BE2C (cell line): Measurements from ENCODE around the gene THBS2.

Source experiments
- DNase-seq: peaks from one replicate; pipeline ENCODE4 v3.0.0-alpha.2; 2020
- H3K27me3 ChIP-seq: fragments of 250-450 bp; sonication (Bioruptor Pico); 2 replicates; pipeline ENCODE4 v1.5.1; 2020; ENCODE audit warnings: mild to moderate bottlenecking
- H3K36me3 ChIP-seq: fragments of 250-450 bp; sonication (Bioruptor Pico); 2 replicates; pipeline ENCODE4 v1.5.1; 2020; ENCODE audit warnings: mild to moderate bottlenecking
- H3K4me1 ChIP-seq: fragments of 250-450 bp; sonication (Bioruptor Pico); 2 replicates; pipeline ENCODE4 v1.5.1; 2020
- H3K4me3 ChIP-seq: 2 replicates; pipeline ENCODE4 v1.5.1; 2011; ENCODE audit warnings: low read depth, low read length
- H3K9me3 ChIP-seq: fragments of 250-450 bp; sonication (Bioruptor Pico); 2 replicates; pipeline ENCODE4 v1.5.1; 2020
- CTCF ChIP-seq: IDR thresholded peaks from 2 replicates; pipeline ENCODE4 v1.5.1; 2012; ENCODE audit warnings: mild to moderate bottlenecking, low read depth, low read length

The THBS2 gene

DNA sequence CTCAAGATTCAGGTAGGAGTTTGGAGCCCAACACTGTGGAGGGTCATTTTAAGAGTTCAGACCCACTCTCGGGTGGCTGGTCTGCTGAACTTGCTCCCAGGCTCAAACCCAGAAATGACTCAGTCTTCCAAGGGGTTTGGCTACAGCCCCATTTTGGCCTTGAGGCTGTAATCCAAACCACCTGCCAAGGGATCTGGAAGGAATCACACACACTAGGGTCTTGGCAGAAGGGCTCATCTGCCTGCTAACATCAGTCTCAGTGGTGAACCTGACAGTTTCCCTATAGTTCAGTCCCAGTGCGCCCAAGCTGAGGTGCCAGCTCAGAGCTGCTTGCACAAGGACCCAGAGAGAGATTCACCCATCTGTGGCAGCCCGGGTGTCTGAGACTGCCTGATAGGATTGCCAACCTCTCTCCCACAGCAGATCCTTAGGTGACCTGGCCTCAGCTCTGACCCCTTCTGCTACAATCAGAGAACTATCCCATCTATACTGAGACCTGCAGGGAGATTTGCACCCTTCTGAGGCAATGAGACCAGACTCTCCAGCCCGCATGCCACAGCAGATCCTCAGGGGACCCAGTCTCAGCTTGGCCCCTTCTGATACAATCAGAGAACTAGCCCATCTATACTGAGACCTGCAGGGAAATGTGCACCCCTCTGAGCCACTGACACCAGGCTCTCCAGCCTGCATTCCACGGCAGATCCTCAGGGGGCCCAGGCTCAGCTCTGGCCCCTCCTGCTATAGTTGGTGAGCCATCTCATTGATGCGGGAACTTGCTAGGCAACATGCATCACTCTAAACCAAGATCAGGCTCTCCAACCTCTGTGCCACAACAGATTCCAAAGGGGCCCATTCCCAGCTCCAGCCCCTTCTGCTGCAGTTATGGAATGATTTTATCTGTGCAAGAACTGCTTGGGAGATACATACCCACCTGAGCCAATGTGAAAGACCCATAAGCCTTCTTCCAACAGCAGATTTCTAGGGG, 48.2 kb downstream of the THBS2 start:
- DNase-seq, result no peak
- Histone ChIP-seq H3K27me3 (no peaks in the 10 kb centered on the region), H3K36me3 (no peaks in the 10 kb centered on the region), H3K4me1 (no peaks in the 10 kb centered on the region), H3K4me3 (no peak overlapping the region), H3K9me3 (no peaks in the 10 kb centered on the region)
- TF ChIP-seq CTCF, result no peak

- H3K27me3 ChIP-seq, result no peaks in the 10 kb centered on the region
- H3K9me3 ChIP-seq, result no peaks in the 10 kb centered on the region
- DNase-seq, result no peak
- H3K36me3 ChIP-seq, result no peaks in the 10 kb centered on the region
- H3K4me3 ChIP-seq, result no peak overlapping the region
- no peak for TF ChIP-seq CTCF
- no peaks in the 10 kb centered on the region for H3K4me1 ChIP-seq
These were observed 49.5 kb downstream of the THBS2 start for GRCh38 chr6:169204167-169204566.

DNA sequence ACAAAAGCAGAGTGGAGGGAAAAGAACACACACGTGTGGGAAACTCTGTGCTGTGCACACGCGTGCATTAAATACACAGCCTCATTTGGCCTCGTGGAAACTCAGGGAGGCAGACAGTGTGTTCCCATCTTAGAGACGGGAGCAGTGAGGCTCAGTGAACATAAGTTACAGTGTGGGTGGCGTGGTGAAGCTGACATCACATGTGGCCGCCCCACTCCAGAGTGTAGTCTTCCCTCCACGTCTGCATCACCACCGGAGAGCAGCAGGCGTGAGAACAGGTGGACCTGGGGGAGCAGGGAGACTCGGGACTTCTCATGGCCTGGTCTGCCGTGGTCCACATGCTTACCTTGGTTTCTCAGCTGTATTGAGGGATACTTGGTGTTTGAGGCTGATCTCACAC, 51.7 kb downstream of the THBS2 start:
- no peaks in the 10 kb centered on the region for H3K27me3 ChIP-seq
- H3K9me3 ChIP-seq, result no peaks in the 10 kb centered on the region
- no peak overlapping the region for H3K4me3 ChIP-seq
- TF ChIP-seq CTCF, result no peak
- no peaks in the 10 kb centered on the region for H3K36me3 ChIP-seq
- no peaks in the 10 kb centered on the region for H3K4me1 ChIP-seq
- DNase-seq, result no peak

GRCh38 chr6:169200893-169201514, 52.6 kb downstream of the THBS2 start:
- no peaks in the 10 kb centered on the region for H3K9me3 ChIP-seq
- H3K4me3 ChIP-seq, result no peak overlapping the region
- no peaks in the 10 kb centered on the region for H3K4me1 ChIP-seq
- no peaks in the 10 kb centered on the region for H3K27me3 ChIP-seq
- H3K36me3 ChIP-seq, result no peaks in the 10 kb centered on the region
- no peak for TF ChIP-seq CTCF
- DNase-seq, result no peak

DNA sequence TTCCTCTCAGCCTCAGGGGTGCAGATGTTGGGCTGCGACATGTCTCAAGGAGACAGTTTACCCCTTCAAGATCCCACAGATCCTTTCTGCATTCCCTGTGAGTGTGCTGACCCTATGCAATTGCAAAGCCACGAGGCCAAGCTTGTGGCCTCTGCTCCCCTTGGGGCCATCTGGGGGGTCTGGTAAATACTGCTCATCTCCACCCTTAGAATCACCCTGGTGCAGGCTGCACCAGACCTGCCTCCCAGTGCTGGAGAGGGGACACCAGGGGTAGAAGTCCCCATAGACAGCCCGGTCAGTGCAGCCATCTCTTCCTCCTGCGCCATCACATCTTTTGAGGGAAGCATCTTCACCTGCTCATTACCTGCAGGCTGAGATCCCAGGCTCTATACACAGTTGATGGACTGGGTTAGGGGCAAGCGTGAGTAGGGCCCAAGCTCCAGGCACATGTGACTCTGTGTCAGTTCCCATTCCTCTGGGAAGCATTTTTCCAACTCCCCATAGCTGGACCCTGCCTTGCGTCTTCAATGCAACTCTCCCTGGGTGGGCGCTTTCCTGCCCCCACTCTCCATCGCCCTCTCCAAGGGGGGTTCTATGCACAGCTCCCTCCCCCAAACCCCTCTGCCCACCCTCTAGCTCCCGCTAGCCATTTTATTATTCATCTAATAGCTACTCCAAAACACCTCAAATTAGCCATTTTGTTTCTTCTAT, 53.9 kb downstream of the THBS2 start:
- H3K4me3 ChIP-seq, result no peak overlapping the region
- no peaks in the 10 kb centered on the region for H3K9me3 ChIP-seq
- H3K27me3 ChIP-seq, result no peaks in the 10 kb centered on the region
- no peak for TF ChIP-seq CTCF
- H3K36me3 ChIP-seq, result no peaks in the 10 kb centered on the region
- DNase-seq, result no peak
- H3K4me1 ChIP-seq, result no peaks in the 10 kb centered on the region
